Gastroesophageal sphincter (tissue), 4 donors: ENCODE results near the gene TMEM185A. TPM values are rescaled to one million over a fixed set of nuclear protein-coding genes. Genes with fewer than 3 reads are reported as not detected.

Source experiments
- total RNA-seq, 4 donors: library from RNA; depleted of rRNA; stranded (reverse); fragments of >200 nt; gene quantifications; one replicate each; pipeline ENCODE4 v1.1.0, GENCODE V29; 2016

TMEM185A gene
- total RNA-seq, 4 donors from 2014 or later = 15.9 to 25.2 (median 20.4) TPM

Other genes starting within 250 kb of the TMEM185A start
- 100 to 1,000 TPM in 2 of 4 donors, 10 to 100 TPM in 2; 65.1 to 117 (median 97.1) TPM for gene IDS, start 126.5 kb downstream of the TMEM185A start, total RNA-seq
- gene EOLA1, start 90.8 kb downstream of the TMEM185A start, total RNA-seq = 10 to 100 TPM in 3 of 4 donors, 1 to 10 TPM in 1; 9.7 to 20.7 (median 11.6) TPM
- gene HSFX3, start 81.9 kb downstream of the TMEM185A start, total RNA-seq = not detected
- gene MAGEA9B, start 44.3 kb downstream of the TMEM185A start, total RNA-seq = not detected
- gene HSFX2, start 36.5 kb downstream of the TMEM185A start, total RNA-seq = not detected
- not detected for gene MAGEA11, start 80.3 kb upstream of the TMEM185A start, total RNA-seq
- gene HSFX1, start 142.3 kb upstream of the TMEM185A start, total RNA-seq = 1 to 10 TPM; 1.5 to 2.3 (median 2.0) TPM
- not detected for gene MAGEA9, start 150.1 kb upstream of the TMEM185A start, total RNA-seq
- not detected for gene MAGEA8, start 249.4 kb upstream of the TMEM185A start, total RNA-seq